ENCODE results near the gene MGAT5.
A peak's percentile ranks its signal among the peaks of the same experiment; 100 is the strongest.

The MGAT5 gene

GRCh38 chr2:134272806-134273205 lies 18.9 kb downstream of the MGAT5 start:
- no peak for TF ChIP-seq CTCF (IDR thresholded peaks at IDR 0.05; ENCODE audit: insufficient read depth, low read depth, low read length, missing control alignments)
- no peak overlapping the region for H3K4me3 ChIP-seq (ENCODE audit: low read length)
- DNase-seq (ENCODE audit: low read depth): no peak

GRCh38 chr2:134273256-134273983 lies 19.5 kb downstream of the MGAT5 start:
- no peak for TF ChIP-seq CTCF (IDR thresholded peaks at IDR 0.05; ENCODE audit: insufficient read depth, low read depth, low read length, missing control alignments)
- H3K4me3 ChIP-seq (ENCODE audit: low read length): no peak overlapping the region
- no peak for DNase-seq (ENCODE audit: low read depth)

GRCh38 chr2:134274121-134274520 lies 20.2 kb downstream of the MGAT5 start:
- no peak overlapping the region for H3K4me3 ChIP-seq (ENCODE audit: low read length)
- DNase-seq (ENCODE audit: low read depth): no peak
- no peak for TF ChIP-seq CTCF (IDR thresholded peaks at IDR 0.05; ENCODE audit: insufficient read depth, low read depth, low read length, missing control alignments)

GRCh38 chr2:134275058-134275862 lies 21.4 kb downstream of the MGAT5 start:
- H3K4me3 ChIP-seq (ENCODE audit: low read length): no peak overlapping the region
- TF ChIP-seq CTCF (IDR thresholded peaks at IDR 0.05; ENCODE audit: insufficient read depth, low read depth, low read length, missing control alignments): no peak
- no peak for DNase-seq (ENCODE audit: low read depth)

GRCh38 chr2:134276381-134277172 lies 22.7 kb downstream of the MGAT5 start:
- H3K4me3 ChIP-seq (ENCODE audit: low read length): no peak overlapping the region
- peak; percentile 45 for DNase-seq (ENCODE audit: low read depth)
- TF ChIP-seq CTCF (IDR thresholded peaks at IDR 0.05; ENCODE audit: insufficient read depth, low read depth, low read length, missing control alignments): no peak

GRCh38 chr2:134277223-134277622 lies 23.4 kb downstream of the MGAT5 start:
- no peak for DNase-seq (ENCODE audit: low read depth)
- no peak overlapping the region for H3K4me3 ChIP-seq (ENCODE audit: low read length)
- TF ChIP-seq CTCF (IDR thresholded peaks at IDR 0.05; ENCODE audit: insufficient read depth, low read depth, low read length, missing control alignments): no peak

All from epithelial cell of esophagus (primary cell).